ENCODE data around the gene HNRNPLL.

DNA sequence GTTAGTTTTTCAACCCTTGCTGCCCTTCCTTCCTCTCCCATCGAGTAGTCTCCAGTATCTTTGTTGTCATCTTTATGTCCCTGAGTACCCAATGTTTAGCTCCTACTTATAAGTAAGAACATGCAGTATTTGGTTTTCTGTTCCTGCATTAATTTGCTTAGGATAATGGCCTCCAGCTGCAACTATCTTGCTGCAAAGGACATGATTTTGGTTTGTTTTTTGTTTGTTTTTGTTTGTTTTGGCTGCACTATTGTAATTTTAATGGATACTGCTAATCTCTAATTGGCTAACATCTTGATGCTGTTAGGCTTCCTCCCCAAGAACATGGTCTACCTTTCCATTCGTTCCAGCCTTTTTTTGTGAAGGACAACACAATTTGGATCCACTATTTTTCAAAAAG is 31.2 kb upstream of the HNRNPLL start:
- TF ChIP-seq, protein P1, sequence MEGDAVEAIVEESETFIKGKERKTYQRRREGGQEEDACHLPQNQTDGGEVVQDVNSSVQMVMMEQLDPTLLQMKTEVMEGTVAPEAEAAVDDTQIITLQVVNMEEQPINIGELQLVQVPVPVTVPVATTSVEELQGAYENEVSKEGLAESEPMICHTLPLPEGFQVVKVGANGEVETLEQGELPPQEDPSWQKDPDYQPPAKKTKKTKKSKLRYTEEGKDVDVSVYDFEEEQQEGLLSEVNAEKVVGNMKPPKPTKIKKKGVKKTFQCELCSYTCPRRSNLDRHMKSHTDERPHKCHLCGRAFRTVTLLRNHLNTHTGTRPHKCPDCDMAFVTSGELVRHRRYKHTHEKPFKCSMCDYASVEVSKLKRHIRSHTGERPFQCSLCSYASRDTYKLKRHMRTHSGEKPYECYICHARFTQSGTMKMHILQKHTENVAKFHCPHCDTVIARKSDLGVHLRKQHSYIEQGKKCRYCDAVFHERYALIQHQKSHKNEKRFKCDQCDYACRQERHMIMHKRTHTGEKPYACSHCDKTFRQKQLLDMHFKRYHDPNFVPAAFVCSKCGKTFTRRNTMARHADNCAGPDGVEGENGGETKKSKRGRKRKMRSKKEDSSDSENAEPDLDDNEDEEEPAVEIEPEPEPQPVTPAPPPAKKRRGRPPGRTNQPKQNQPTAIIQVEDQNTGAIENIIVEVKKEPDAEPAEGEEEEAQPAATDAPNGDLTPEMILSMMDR (IDR thresholded peaks at IDR 0.05; ENCODE audit: low read depth, low read length, missing input control): no peak
- TF ChIP-seq, protein P2, sequence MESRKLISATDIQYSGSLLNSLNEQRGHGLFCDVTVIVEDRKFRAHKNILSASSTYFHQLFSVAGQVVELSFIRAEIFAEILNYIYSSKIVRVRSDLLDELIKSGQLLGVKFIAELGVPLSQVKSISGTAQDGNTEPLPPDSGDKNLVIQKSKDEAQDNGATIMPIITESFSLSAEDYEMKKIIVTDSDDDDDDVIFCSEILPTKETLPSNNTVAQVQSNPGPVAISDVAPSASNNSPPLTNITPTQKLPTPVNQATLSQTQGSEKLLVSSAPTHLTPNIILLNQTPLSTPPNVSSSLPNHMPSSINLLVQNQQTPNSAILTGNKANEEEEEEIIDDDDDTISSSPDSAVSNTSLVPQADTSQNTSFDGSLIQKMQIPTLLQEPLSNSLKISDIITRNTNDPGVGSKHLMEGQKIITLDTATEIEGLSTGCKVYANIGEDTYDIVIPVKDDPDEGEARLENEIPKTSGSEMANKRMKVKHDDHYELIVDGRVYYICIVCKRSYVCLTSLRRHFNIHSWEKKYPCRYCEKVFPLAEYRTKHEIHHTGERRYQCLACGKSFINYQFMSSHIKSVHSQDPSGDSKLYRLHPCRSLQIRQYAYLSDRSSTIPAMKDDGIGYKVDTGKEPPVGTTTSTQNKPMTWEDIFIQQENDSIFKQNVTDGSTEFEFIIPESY (IDR thresholded peaks at IDR 0.05): no peak
- TF ChIP-seq, protein P3, sequence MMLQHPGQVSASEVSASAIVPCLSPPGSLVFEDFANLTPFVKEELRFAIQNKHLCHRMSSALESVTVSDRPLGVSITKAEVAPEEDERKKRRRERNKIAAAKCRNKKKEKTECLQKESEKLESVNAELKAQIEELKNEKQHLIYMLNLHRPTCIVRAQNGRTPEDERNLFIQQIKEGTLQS (IDR thresholded peaks at IDR 0.05): no peak
- no peak for TF ChIP-seq GABPA (IDR thresholded peaks at IDR 0.05 in 1 of 2, conservative IDR thresholded peaks at IDR 0.05 in 1 of 2)

Measured in liver (tissue), 3 donors.